Measurements from ENCODE around the gene PGLYRP3.

DNA sequence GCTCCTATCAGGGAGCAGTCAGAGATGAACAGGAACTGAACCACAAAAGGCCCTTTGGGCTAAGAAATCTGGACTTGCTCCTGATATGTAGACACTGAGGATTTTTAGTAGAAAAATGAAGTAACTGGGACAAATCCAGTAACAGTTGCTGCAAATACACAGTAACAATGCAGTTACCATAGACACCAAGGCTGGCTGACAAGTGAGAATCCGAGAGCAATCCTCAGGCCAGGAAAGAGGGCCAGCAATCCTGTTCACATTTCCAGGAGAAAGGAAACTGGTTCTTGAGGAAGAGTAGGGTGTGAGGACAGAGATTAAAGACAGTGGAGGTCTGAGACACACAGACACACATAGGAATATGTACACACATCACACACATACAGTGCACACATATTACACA is 62.6 kb downstream of the PGLYRP3 start:
- TF ChIP-seq CTCF (IDR thresholded peaks at IDR 0.05) (no peak), POLR2A (IDR thresholded peaks at IDR 0.05) (no peak)

Data from tibial nerve (tissue), 3 donors.